CD4-positive, alpha-beta T cell treated with Interleukin-2 at 100 ng/mL for 4 hours (primary cell): ENCODE measurements around the gene KAT2B.
A peak's percentile ranks its signal among the peaks of the same experiment; 100 is the strongest.
"Not testable (repeated sequence)": the region's sequence is repeated elsewhere in the genome, so short reads cannot be mapped to it uniquely, and the experiment has no call there.

Experiments used
- DNase-seq: peaks from one replicate; pipeline ENCODE4 v3.0.0-alpha.2; 2020; ENCODE audit warnings: low spot score

The KAT2B gene

GRCh38 chr3:20041197-20041780 lies 1.0 kb downstream of the KAT2B start:
- peak; percentile 69 for DNase-seq

- DNase-seq = no peak
Observed at GRCh38 chr3:20042331-20042730, 2.1 kb downstream of the KAT2B start.

- DNase-seq = peak; percentile 63
Observed at GRCh38 chr3:20043396-20043795, 3.1 kb downstream of the KAT2B start.

- peak; percentile 38 for DNase-seq
Observed at GRCh38 chr3:20043825-20044224, 3.6 kb downstream of the KAT2B start.

GRCh38 chr3:20045141-20045540 lies 4.9 kb downstream of the KAT2B start:
- DNase-seq = not testable (repeated sequence)

GRCh38 chr3:20046556-20046955 lies 6.3 kb downstream of the KAT2B start:
- no peak for DNase-seq

GRCh38 chr3:20047341-20047779 lies 7.1 kb downstream of the KAT2B start:
- no peak for DNase-seq

GRCh38 chr3:20047976-20048883 lies 8.0 kb downstream of the KAT2B start:
- no peak for DNase-seq

GRCh38 chr3:20051123-20051806 lies 11.0 kb downstream of the KAT2B start:
- peak; percentile 29 for DNase-seq

GRCh38 chr3:20052851-20053250 lies 12.6 kb downstream of the KAT2B start:
- DNase-seq = no peak

GRCh38 chr3:20054549-20054987 lies 14.3 kb downstream of the KAT2B start:
- peak; percentile 96 for DNase-seq

GRCh38 chr3:20055020-20055775 lies 15.0 kb downstream of the KAT2B start:
- no peak for DNase-seq

- DNase-seq = no peak
Observed at GRCh38 chr3:20055842-20056241, 15.6 kb downstream of the KAT2B start.

GRCh38 chr3:20056725-20057611 lies 16.7 kb downstream of the KAT2B start:
- DNase-seq = peak; percentile 71

GRCh38 chr3:20057612-20058180 lies 17.4 kb downstream of the KAT2B start:
- no peak for DNase-seq

GRCh38 chr3:20059929-20060328 lies 19.7 kb downstream of the KAT2B start:
- no peak for DNase-seq

- DNase-seq = peak; percentile 36
Observed at GRCh38 chr3:20060974-20061685, 20.9 kb downstream of the KAT2B start.

- no peak for DNase-seq
Observed at GRCh38 chr3:20062996-20063395, 22.8 kb downstream of the KAT2B start.

- DNase-seq = no peak
Observed at GRCh38 chr3:20064387-20064786, 24.1 kb downstream of the KAT2B start.
